Measurements from ENCODE around the gene EXOSC7. TPM values are rescaled to one million over a fixed set of nuclear protein-coding genes. Genes with fewer than 3 reads are reported as not detected.

The EXOSC7 gene
- total and polyA plus RNA-seq, 9 of the 15 experiments (the other 6 are each of a cell fraction or from before 2014, with no cell fraction given): 88.5 to 237 (median 112) TPM

DNA sequence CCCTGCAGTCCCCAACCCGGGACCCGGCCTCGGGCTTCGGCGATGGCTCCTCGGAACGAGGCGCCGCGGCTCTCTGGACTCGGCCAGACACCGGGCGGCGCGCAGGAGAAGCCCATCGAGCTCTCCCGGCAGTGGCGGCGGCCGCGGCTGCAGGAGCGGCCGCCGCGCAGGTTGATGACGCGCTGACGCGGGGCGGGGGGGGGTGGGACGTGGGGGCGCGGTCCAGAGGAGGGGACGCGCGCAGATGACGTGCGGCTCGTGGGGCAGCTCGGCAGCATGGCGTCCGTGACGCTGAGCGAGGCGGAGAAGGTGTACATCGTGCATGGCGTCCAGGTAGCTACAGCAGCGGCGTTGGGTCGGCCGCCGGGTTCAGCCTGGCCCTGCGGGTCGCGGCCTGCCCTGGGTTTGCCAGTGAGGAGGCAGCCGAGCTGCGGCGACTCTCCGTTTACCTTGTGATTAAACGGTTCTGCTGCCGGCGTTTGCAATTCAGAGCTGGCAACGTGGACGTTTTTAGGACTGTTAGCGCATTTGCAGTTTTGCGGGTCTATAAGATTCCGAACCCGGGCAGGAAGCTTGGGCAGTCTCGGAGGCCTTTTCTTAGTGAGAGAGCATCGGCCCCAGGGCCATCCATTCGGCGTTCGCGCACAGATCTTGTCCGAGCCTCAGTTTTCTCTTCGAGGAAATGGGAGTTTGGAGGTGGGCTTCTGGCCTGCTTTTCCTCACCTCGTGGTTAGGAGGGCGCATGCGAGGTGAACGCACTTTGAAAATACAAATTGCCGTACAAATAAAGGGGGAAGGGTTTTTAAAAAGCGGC lies at the start of gene EXOSC7, which contains the start of gene ZDHHC3 (continued):
- TF ChIP-seq, protein P1, sequence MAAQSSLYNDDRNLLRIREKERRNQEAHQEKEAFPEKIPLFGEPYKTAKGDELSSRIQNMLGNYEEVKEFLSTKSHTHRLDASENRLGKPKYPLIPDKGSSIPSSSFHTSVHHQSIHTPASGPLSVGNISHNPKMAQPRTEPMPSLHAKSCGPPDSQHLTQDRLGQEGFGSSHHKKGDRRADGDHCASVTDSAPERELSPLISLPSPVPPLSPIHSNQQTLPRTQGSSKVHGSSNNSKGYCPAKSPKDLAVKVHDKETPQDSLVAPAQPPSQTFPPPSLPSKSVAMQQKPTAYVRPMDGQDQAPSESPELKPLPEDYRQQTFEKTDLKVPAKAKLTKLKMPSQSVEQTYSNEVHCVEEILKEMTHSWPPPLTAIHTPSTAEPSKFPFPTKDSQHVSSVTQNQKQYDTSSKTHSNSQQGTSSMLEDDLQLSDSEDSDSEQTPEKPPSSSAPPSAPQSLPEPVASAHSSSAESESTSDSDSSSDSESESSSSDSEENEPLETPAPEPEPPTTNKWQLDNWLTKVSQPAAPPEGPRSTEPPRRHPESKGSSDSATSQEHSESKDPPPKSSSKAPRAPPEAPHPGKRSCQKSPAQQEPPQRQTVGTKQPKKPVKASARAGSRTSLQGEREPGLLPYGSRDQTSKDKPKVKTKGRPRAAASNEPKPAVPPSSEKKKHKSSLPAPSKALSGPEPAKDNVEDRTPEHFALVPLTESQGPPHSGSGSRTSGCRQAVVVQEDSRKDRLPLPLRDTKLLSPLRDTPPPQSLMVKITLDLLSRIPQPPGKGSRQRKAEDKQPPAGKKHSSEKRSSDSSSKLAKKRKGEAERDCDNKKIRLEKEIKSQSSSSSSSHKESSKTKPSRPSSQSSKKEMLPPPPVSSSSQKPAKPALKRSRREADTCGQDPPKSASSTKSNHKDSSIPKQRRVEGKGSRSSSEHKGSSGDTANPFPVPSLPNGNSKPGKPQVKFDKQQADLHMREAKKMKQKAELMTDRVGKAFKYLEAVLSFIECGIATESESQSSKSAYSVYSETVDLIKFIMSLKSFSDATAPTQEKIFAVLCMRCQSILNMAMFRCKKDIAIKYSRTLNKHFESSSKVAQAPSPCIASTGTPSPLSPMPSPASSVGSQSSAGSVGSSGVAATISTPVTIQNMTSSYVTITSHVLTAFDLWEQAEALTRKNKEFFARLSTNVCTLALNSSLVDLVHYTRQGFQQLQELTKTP (IDR thresholded peaks at IDR 0.05; ENCODE audit: low read depth in 1 of 2, partially characterized antibody in 2 of 2): no peak
- TF ChIP-seq E2F6 (IDR thresholded peaks at IDR 0.05; ENCODE audit: borderline replicate concordance in 1 of 2, extremely low read depth in 1 of 2, insufficient read depth in 1 of 2, insufficient read length in 1 of 2, low read depth in 1 of 2, low read length in 1 of 2, poor library complexity in 1 of 2, severe bottlenecking in 1 of 2) (peak in 1 of 2 experiments; percentile 44), CGGBP1 (CRISPR knock-in tag; IDR thresholded peaks at IDR 0.05) (no peak; the same call in 1 of the 2 replicates), C11orf30 (IDR thresholded peaks at IDR 0.05; ENCODE audit: low read depth) (peak; percentile 87), JUND (IDR thresholded peaks at IDR 0.05; ENCODE audit: borderline replicate concordance, low read depth, low read length) (peak; percentile 42; the same call in 1 of the 2 replicates), JUND (tag; IDR thresholded peaks at IDR 0.05; ENCODE audit: borderline replicate concordance, low read depth, low read length) (no peak; the same call in 2 of the 3 replicates), SREBF1 (IDR thresholded peaks at IDR 0.05; ENCODE audit: borderline replicate concordance, low read depth, low read length) (no peak), SAP30 (IDR thresholded peaks at IDR 0.05; ENCODE audit: borderline replicate concordance, insufficient read depth, low read depth, low read length, poor library complexity, severe bottlenecking) (peak; percentile 94), ZNF57 (CRISPR knock-in tag; IDR thresholded peaks at IDR 0.05) (no peak; the same call in 1 of the 2 replicates), ZNF41 (CRISPR knock-in tag; conservative IDR thresholded peaks at IDR 0.05) (no peak), KHSRP (IDR thresholded peaks at IDR 0.05) (no peak), PHF20 (IDR thresholded peaks at IDR 0.05; ENCODE audit: partially characterized antibody) (peak; percentile 63), ARID2 (IDR thresholded peaks at IDR 0.05) (no peak), NUFIP1 (IDR thresholded peaks at IDR 0.05; ENCODE audit: partially characterized antibody) (no peak), L3MBTL2 (IDR thresholded peaks at IDR 0.05) (peak; percentile 56; the same call in 1 of the 2 replicates), ARID3B (CRISPR knock-in tag; IDR thresholded peaks at IDR 0.05; ENCODE audit: borderline replicate concordance) (0 out of 2 replicates have a peak, but pooled peaks have one; percentile 66), ZNF780A (CRISPR knock-in tag; IDR thresholded peaks at IDR 0.05) (no peak)
- TF ChIP-seq, protein P2, sequence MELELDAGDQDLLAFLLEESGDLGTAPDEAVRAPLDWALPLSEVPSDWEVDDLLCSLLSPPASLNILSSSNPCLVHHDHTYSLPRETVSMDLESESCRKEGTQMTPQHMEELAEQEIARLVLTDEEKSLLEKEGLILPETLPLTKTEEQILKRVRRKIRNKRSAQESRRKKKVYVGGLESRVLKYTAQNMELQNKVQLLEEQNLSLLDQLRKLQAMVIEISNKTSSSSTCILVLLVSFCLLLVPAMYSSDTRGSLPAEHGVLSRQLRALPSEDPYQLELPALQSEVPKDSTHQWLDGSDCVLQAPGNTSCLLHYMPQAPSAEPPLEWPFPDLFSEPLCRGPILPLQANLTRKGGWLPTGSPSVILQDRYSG (tag; conservative IDR thresholded peaks at IDR 0.05; ENCODE audit: low read depth): no peak

Data from K562 (cell line).